ENCODE data around the gene DCP2. TPM values are rescaled to one million over a fixed set of nuclear protein-coding genes. Genes with fewer than 3 reads are reported as not detected.

The DCP2 gene
- total and polyA plus RNA-seq, 9 donors = 12.4 to 58.7 (median 40.6) TPM

DNA sequence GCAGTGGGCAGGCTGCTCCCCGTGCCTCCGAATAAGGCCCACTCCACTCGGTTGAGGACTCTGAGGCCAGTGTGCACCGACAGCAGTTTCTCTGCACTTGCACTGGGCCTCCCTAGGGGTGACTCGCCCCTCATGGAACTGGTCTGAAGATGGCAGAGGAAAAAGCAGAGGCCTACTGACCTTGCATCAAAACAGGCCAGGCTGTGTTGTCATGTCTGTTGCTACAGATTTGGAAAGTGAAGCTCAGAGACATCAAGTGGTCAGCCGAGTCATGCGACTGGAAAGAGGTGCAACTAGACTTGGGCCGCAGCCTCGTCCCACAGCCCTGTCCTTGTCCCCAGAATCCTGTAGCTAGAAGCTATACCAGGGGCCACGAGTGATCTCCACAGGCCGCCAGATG is 78.3 kb downstream of the DCP2 start:
- TF ChIP-seq, protein P1, sequence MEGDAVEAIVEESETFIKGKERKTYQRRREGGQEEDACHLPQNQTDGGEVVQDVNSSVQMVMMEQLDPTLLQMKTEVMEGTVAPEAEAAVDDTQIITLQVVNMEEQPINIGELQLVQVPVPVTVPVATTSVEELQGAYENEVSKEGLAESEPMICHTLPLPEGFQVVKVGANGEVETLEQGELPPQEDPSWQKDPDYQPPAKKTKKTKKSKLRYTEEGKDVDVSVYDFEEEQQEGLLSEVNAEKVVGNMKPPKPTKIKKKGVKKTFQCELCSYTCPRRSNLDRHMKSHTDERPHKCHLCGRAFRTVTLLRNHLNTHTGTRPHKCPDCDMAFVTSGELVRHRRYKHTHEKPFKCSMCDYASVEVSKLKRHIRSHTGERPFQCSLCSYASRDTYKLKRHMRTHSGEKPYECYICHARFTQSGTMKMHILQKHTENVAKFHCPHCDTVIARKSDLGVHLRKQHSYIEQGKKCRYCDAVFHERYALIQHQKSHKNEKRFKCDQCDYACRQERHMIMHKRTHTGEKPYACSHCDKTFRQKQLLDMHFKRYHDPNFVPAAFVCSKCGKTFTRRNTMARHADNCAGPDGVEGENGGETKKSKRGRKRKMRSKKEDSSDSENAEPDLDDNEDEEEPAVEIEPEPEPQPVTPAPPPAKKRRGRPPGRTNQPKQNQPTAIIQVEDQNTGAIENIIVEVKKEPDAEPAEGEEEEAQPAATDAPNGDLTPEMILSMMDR (IDR thresholded peaks at IDR 0.05) = no peak
- no peak for TF ChIP-seq POLR2A (IDR thresholded peaks at IDR 0.05)
- TF ChIP-seq EP300 (IDR thresholded peaks at IDR 0.05) = no peak
- DNase-seq = peak in 2 of 5 donors; percentile 16 to 31

DNA sequence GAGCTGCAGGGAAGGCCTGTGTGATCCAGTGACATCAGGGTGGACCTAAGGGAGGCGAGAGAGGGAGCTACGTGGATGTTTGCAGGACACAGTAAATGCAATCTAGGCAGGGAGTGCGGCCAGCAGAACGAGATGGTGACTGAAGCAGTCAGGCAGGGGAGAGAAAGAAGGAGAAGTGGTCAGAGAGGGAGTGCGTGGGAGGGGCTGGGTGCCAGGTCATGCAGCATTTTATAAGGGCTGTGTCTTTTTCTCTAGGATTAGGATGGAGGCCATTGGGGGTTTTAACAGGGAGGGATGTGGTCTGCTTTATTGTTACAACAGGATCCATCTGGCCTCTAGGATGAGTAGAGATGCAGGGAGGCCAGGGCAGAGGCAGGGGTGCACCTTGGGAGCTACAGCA is 80.4 kb downstream of the DCP2 start:
- H3K36me3 ChIP-seq = no peaks in the 10 kb centered on the region
- H3K9me3 ChIP-seq = no peaks in the 10 kb centered on the region
- intact Hi-C loops (cut with DNase I) = no loop called here
- H3K27ac ChIP-seq = no peak overlapping the region
- H3K4me3 ChIP-seq = no peak overlapping the region
- no peaks in the 10 kb centered on the region for H3K27me3 ChIP-seq
- DNase-seq = peak in 1 of 5 donors; percentile 15
- WGBS, 3 donors = 75 to 84% (median 77%) methylated on average over 5 of the region's 5 CpGs
- TF ChIP-seq, protein P1 (IDR thresholded peaks at IDR 0.05) = no peak
- no peak for TF ChIP-seq POLR2A (IDR thresholded peaks at IDR 0.05)
- no peak for TF ChIP-seq EP300 (IDR thresholded peaks at IDR 0.05)
- peaks cover 4% of the 10 kb centered on the region for H3K4me1 ChIP-seq (ENCODE audit: insufficient read depth)

More for the DNA sequence above, 78.3 kb downstream of the DCP2 start:
- H3K9me3 ChIP-seq = no peaks in the 10 kb centered on the region
- WGBS, 3 donors = 93 to 96% (median 96%) methylated on average over 11 of the region's 11 CpGs
- no peaks in the 10 kb centered on the region for H3K27me3 ChIP-seq
- peaks cover 6% of the 10 kb centered on the region for H3K4me1 ChIP-seq (ENCODE audit: insufficient read depth)
- H3K4me3 ChIP-seq = no peak overlapping the region
- peak overlapping the region in 1 of 2 donors; percentile 13 for H3K27ac ChIP-seq
- H3K36me3 ChIP-seq = no peaks in the 10 kb centered on the region
- intact Hi-C loops (cut with DNase I) = no loop called here

DNA sequence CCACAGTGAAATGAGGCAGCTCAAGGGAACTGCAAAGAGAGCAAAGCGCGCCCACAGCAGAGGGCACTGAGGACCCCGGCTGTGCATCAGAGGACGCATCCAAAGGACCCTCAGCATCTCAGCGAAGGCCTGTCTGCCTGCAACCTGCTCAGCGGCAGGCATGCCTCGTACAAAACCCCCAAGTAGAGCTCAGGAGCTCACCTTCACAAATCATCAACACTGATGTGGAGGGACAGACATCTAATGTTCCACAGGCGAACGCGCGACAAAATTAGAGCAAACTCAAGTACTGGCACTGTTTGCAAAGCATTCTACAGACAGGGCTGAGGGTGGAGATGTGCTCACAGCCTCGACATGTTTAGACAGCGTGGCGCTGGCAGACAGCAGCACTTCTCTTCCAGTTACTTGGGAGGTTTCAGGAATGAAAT is 81.0 kb downstream of the DCP2 start:
- Histone ChIP-seq H3K27ac (no peak overlapping the region), H3K27me3 (no peaks in the 10 kb centered on the region), H3K4me1 (ENCODE audit: insufficient read depth) (peaks cover under 1% of the 10 kb centered on the region), H3K4me3 (no peak overlapping the region), H3K9me3 (no peaks in the 10 kb centered on the region), H3K36me3 (no peaks in the 10 kb centered on the region)
- TF ChIP-seq, protein P1 (IDR thresholded peaks at IDR 0.05) = no peak
- TF ChIP-seq EP300 (IDR thresholded peaks at IDR 0.05) (no peak), POLR2A (IDR thresholded peaks at IDR 0.05) (no peak)
- 86 to 91% (median 90%) methylated on average over 14 of the region's 14 CpGs for WGBS, 3 donors
- intact Hi-C loops (cut with DNase I) = no loop called here
- peak in 2 of 5 donors; percentile 11 to 18 for DNase-seq

DNA sequence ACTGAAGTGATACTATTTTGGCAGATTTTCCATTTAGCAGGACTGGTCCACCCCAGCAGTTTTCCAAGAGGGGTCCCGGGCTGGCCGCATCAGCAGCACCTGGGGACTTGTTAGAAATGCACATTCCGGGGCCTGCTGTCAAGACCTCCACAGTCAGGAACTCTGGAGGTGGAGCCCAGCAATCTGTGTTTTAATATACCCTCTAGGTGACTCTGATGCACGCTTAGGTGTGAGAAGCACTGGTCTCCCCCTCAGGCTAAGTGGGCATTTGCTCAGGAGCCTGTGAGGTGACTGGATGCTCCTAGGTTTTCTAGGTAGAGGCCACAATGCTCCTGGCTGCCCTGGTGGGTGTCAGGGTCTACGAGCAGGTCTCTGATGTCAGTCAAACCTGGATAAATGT is 81.7 kb downstream of the DCP2 start:
- H3K27me3 ChIP-seq = no peaks in the 10 kb centered on the region
- intact Hi-C loops (cut with DNase I) = no loop called here
- H3K36me3 ChIP-seq = no peaks in the 10 kb centered on the region
- H3K9me3 ChIP-seq = no peaks in the 10 kb centered on the region
- 91 to 95% (median 93%) methylated on average over 5 of the region's 5 CpGs for WGBS, 3 donors
- TF ChIP-seq, protein P1 (IDR thresholded peaks at IDR 0.05) = no peak
- no peak for TF ChIP-seq POLR2A (IDR thresholded peaks at IDR 0.05)
- TF ChIP-seq EP300 (IDR thresholded peaks at IDR 0.05) = no peak
- no peak overlapping the region for H3K4me3 ChIP-seq
- no peak overlapping the region for H3K27ac ChIP-seq
- H3K4me1 ChIP-seq (ENCODE audit: insufficient read depth) = no peaks in the 10 kb centered on the region
- no peak for DNase-seq
